Measurements from ENCODE around the gene CALN1. TPM values are rescaled to one million over a fixed set of nuclear protein-coding genes. Genes with fewer than 3 reads are reported as not detected.

Gene CALN1
- total RNA-seq, 5 donors from 2014 or later (not counting 1 experiment from before 2014, with no cell fraction given): 0.03 to 0.26 (median 0.05) TPM

DNA sequence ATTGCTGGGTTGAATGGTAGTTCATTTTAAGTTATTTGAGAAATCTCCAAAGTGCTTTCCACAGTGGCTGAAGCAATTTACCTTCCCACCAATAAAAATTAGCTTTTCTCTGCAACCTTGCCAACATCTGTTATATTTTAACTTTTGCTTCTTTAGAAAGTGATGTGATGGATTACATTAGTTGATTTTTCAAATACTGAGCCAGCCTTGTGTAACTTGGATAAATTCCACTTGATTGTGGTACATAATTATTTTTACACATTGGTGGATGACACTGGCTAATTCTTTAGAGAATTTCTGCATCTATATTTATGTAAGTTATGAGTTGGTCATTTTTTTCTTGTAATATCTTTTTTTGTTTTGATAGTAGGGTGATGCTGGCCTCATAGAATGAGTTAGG, 646.1 kb downstream of the CALN1 start:
- H3K4me3 Mint-ChIP-seq: no peak overlapping the region
- Histone ChIP-seq H3K9me3 (no peaks in the 10 kb centered on the region), H3K36me3 (ENCODE audit: control insufficient read depth in 2 of 2, extremely low read depth in 1 of 2, insufficient read depth in 1 of 2, low read length in 1 of 2) (no peaks in the 10 kb centered on the region), H3K27me3 (replicated peaks in 1 of 2; ENCODE audit: control insufficient read depth in 2 of 2, extremely low read depth in 1 of 2, insufficient read depth in 2 of 2, low read length in 1 of 2) (no peaks in the 10 kb centered on the region), H3K4me3 (ENCODE audit: control insufficient read depth in 1 of 2, extremely low read depth in 1 of 2, low read length in 1 of 2) (no peak overlapping the region), H3K4me1 (ENCODE audit: control insufficient read depth in 1 of 2, extremely low read depth in 1 of 2, insufficient read depth in 2 of 2, low read length in 2 of 2) (no peaks in the 10 kb centered on the region), H3K27ac (ENCODE audit: low read length) (no peak overlapping the region)
- H3K36me3 Mint-ChIP-seq: no peaks in the 10 kb centered on the region
- ChIA-PET POLR2A (no interaction called here), CTCF (no interaction called here)
- DNase-seq (no peak), ATAC-seq (replicated peaks in 1 of 4) (no peak)
- H3K27ac Mint-ChIP-seq: no peak overlapping the region
- H3K9me3 Mint-ChIP-seq: peaks cover 11 to 24% (median 16%) of the 10 kb centered on the region in 3 donors
- H3K27me3 Mint-ChIP-seq: no peaks in the 10 kb centered on the region
- no peaks in the 10 kb centered on the region for H3K4me1 Mint-ChIP-seq

DNA sequence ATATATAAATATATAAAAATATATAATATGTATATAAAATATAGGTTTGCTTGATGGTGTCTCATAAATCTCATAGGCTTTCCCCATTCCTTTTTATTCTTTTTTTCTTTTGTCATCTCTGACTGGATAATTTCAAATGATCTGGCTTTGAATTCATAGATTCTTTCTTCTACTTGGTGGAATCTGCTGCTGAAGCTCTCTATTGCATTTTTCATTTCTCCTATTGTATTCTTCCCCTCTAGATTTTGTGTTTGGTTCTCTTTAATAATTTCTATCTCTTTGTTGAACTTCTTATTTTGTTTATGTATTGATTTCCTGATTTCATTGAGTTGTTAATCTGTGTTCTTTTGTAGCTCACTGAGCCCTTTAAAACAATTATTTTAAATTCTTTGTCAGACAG, 650.8 kb downstream of the CALN1 start:
- Histone ChIP-seq H3K4me1 (ENCODE audit: control insufficient read depth in 1 of 2, extremely low read depth in 1 of 2, insufficient read depth in 2 of 2, low read length in 2 of 2) (no peaks in the 10 kb centered on the region), H3K36me3 (ENCODE audit: control insufficient read depth in 2 of 2, extremely low read depth in 1 of 2, insufficient read depth in 1 of 2, low read length in 1 of 2) (no peaks in the 10 kb centered on the region), H3K9me3 (no peaks in the 10 kb centered on the region), H3K27ac (ENCODE audit: low read length) (no peak overlapping the region), H3K4me3 (ENCODE audit: control insufficient read depth in 1 of 2, extremely low read depth in 1 of 2, low read length in 1 of 2) (no peak overlapping the region), H3K27me3 (replicated peaks in 1 of 2; ENCODE audit: control insufficient read depth in 2 of 2, extremely low read depth in 1 of 2, insufficient read depth in 2 of 2, low read length in 1 of 2) (no peaks in the 10 kb centered on the region)
- Mint-ChIP-seq H3K9me3 (peaks cover 16 to 37% (median 25%) of the 10 kb centered on the region in 3 donors), H3K27me3 (no peaks in the 10 kb centered on the region), H3K4me3 (no peak overlapping the region), H3K27ac (no peak overlapping the region), H3K4me1 (no peaks in the 10 kb centered on the region), H3K36me3 (no peaks in the 10 kb centered on the region)
- ChIA-PET POLR2A (no interaction called here), CTCF (no interaction called here)
- ATAC-seq (replicated peaks in 1 of 4) (no peak), DNase-seq (no peak)

DNA sequence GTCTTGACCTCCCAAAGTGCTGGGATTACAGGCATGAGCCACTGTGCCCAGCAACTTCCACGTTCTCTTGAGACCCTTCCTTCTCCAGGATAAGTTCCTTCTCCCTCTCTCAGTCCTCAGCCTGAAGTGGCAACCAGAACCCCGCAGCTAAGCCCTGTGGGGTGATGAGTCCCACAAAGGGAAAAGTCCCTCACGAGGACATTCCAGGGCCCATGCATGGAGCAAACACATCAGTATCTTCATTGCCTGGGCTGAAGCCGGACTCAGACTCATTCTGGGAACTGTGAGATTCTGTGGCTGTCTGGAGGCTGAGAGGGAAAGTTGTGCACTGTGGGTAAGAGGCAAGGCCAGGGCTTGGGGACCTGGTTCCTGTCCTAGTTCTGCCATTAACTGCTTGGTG, 657.3 kb downstream of the CALN1 start:
- Histone ChIP-seq H3K4me1 (ENCODE audit: control insufficient read depth in 1 of 2, extremely low read depth in 1 of 2, insufficient read depth in 2 of 2, low read length in 2 of 2) (peaks cover 0 to 4% of the 10 kb centered on the region in 2 experiments), H3K27me3 (replicated peaks in 1 of 2; ENCODE audit: control insufficient read depth in 2 of 2, extremely low read depth in 1 of 2, insufficient read depth in 2 of 2, low read length in 1 of 2) (peaks cover 0 to 22% of the 10 kb centered on the region in 2 experiments), H3K27ac (ENCODE audit: low read length) (no peak overlapping the region), H3K9me3 (no peaks in the 10 kb centered on the region), H3K4me3 (ENCODE audit: control insufficient read depth in 1 of 2, extremely low read depth in 1 of 2, low read length in 1 of 2) (no peak overlapping the region), H3K36me3 (ENCODE audit: control insufficient read depth in 2 of 2, extremely low read depth in 1 of 2, insufficient read depth in 1 of 2, low read length in 1 of 2) (no peaks in the 10 kb centered on the region)
- ChIA-PET CTCF (no interaction called here), POLR2A (no interaction called here)
- H3K9me3 Mint-ChIP-seq: peaks cover 11 to 19% (median 12%) of the 10 kb centered on the region in 3 donors
- H3K4me1 Mint-ChIP-seq: peaks cover 0 to 1% (median 0%) of the 10 kb centered on the region in 3 donors
- H3K36me3 Mint-ChIP-seq: no peaks in the 10 kb centered on the region
- DNase-seq (no peak), ATAC-seq (replicated peaks in 1 of 4) (no peak)
- peaks cover 16% of the 10 kb centered on the region in 2 donors for H3K27me3 Mint-ChIP-seq
- 92% methylated on average over 2 of the region's 4 CpGs for WGBS (ENCODE audit: insufficient coverage)
- H3K4me3 Mint-ChIP-seq: no peak overlapping the region
- no peak overlapping the region for H3K27ac Mint-ChIP-seq

DNA sequence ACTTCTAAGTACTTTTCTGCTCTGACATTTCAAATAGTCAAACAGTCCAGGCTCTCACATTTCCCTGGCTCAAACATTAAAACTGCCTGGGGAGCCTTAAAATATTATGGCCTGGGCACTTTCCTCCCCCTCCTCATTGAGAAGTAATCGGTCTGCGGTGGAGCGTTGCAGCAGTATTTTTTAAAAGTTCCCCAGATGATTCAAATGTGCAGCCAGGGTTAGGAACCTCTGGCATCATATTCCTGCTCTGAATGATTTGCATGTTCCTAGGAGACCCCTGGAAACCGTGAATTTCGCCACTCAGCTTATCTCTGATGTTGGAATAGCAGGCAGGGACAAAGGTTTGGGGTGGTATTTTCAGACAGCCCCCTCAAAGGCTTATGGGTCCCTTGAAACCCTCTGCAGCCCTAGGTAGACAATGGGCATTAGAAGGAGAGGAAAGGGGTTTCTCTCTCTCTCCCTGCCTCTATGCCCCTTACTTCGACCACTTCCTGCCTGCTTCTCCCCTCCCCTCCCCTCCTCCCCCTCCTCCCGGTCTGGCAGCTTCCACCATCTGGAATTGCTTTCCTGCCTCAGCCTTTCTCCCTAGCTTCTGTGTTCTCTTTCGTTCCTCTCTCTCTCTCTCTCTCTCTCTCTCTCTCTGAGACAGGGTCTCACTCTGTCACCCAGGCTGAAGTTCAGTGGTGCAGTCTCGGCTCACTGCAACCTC, 658.0 kb downstream of the CALN1 start:
- ATAC-seq (replicated peaks in 1 of 4) (no peak), DNase-seq (no peak)
- Histone ChIP-seq H3K4me3 (ENCODE audit: control insufficient read depth in 1 of 2, extremely low read depth in 1 of 2, low read length in 1 of 2) (no peak overlapping the region), H3K27me3 (replicated peaks in 1 of 2; ENCODE audit: control insufficient read depth in 2 of 2, extremely low read depth in 1 of 2, insufficient read depth in 2 of 2, low read length in 1 of 2) (peaks cover 0 to 22% of the 10 kb centered on the region in 2 experiments), H3K9me3 (no peaks in the 10 kb centered on the region), H3K36me3 (ENCODE audit: control insufficient read depth in 2 of 2, extremely low read depth in 1 of 2, insufficient read depth in 1 of 2, low read length in 1 of 2) (no peaks in the 10 kb centered on the region), H3K4me1 (ENCODE audit: control insufficient read depth in 1 of 2, extremely low read depth in 1 of 2, insufficient read depth in 2 of 2, low read length in 2 of 2) (peaks cover 0 to 4% of the 10 kb centered on the region in 2 experiments), H3K27ac (ENCODE audit: low read length) (no peak overlapping the region)
- Mint-ChIP-seq H3K9me3 (peaks cover 12 to 19% (median 15%) of the 10 kb centered on the region in 3 donors), H3K4me1 (peaks cover 0 to 1% (median 0%) of the 10 kb centered on the region in 3 donors), H3K27ac (no peak overlapping the region), H3K36me3 (no peaks in the 10 kb centered on the region), H3K27me3 (peaks cover 16 to 19% of the 10 kb centered on the region in 2 donors), H3K4me3 (no peak overlapping the region)
- ChIA-PET CTCF (interaction anchor here in 1 of 2 donors (0.7 kb wide), 1 partner anchor 24 kb away, joined by 11 read pairs; no protein-coding TSS in a partner anchor), POLR2A (no interaction called here)
- WGBS (ENCODE audit: insufficient coverage): 78% methylated on average over 6 of the region's 9 CpGs

DNA sequence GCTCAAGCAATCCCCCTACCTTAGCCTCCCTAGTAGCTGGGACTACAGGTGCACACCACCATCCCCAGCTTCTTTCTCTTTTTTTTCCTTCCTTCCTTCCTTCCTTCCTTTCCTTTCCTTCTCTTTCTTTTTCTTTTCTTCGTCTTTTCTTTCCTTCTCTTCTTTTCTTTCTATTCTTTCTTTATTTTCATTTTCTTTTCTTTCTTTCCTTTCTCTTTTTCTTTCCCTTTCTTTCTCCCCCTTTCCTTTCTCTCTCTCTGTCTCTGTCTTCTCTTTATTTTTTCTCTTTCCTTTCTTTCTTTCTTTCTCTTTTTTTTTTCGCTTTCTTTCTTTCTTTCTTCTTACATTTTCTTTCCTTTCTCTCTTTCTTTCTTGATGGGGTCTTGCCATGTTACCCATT, 658.9 kb downstream of the CALN1 start:
- H3K9me3 ChIP-seq: no peaks in the 10 kb centered on the region
- H3K4me1 Mint-ChIP-seq: peaks cover 0 to 1% (median 0%) of the 10 kb centered on the region in 3 donors
- H3K27me3 Mint-ChIP-seq: peaks cover 16 to 22% of the 10 kb centered on the region in 2 donors
- no peaks in the 10 kb centered on the region for H3K36me3 Mint-ChIP-seq
- H3K27me3 ChIP-seq (replicated peaks in 1 of 2; ENCODE audit: control insufficient read depth in 2 of 2, extremely low read depth in 1 of 2, insufficient read depth in 2 of 2, low read length in 1 of 2): peaks cover 0 to 22% of the 10 kb centered on the region in 2 experiments
- H3K27ac ChIP-seq (ENCODE audit: low read length): no peak overlapping the region
- no peak for DNase-seq
- H3K4me3 ChIP-seq (ENCODE audit: control insufficient read depth in 1 of 2, extremely low read depth in 1 of 2, low read length in 1 of 2): no peak overlapping the region
- 100% methylated on average over 2 of the region's 2 CpGs for WGBS (ENCODE audit: insufficient coverage)
- CTCF ChIA-PET: interaction anchor here in 1 of 2 donors (0.7 kb wide), 1 partner anchor 23 kb away, joined by 11 read pairs; no protein-coding TSS in a partner anchor
- peaks cover 0 to 4% of the 10 kb centered on the region in 2 experiments for H3K4me1 ChIP-seq (ENCODE audit: control insufficient read depth in 1 of 2, extremely low read depth in 1 of 2, insufficient read depth in 2 of 2, low read length in 2 of 2)
- no peak overlapping the region for H3K4me3 Mint-ChIP-seq
- no peak overlapping the region for H3K27ac Mint-ChIP-seq
- H3K9me3 Mint-ChIP-seq: peaks cover 11 to 24% (median 17%) of the 10 kb centered on the region in 3 donors
- ATAC-seq (replicated peaks in 1 of 4): no peak
- no peaks in the 10 kb centered on the region for H3K36me3 ChIP-seq (ENCODE audit: control insufficient read depth in 2 of 2, extremely low read depth in 1 of 2, insufficient read depth in 1 of 2, low read length in 1 of 2)
- POLR2A ChIA-PET: no interaction called here

- DNase-seq: peak in 7 of 35 experiments; percentile 1 to 23 (median 8)
- 20% methylated on average over 34 of the region's 43 CpGs for WGBS (ENCODE audit: insufficient coverage)
- ChIA-PET CTCF (interaction anchor here in 1 of 2 donors (0.5 kb wide), 1 partner anchor 9 kb away, joined by 4 read pairs; no protein-coding TSS in a partner anchor), POLR2A (no interaction called here)
- Mint-ChIP-seq H3K9me3 (peaks cover 10 to 24% (median 17%) of the 10 kb centered on the region in 3 donors), H3K4me3 (no peak overlapping the region), H3K4me1 (peaks cover 0 to 1% (median 0%) of the 10 kb centered on the region in 3 donors), H3K27ac (no peak overlapping the region), H3K27me3 (peaks cover 16 to 25% of the 10 kb centered on the region in 2 donors), H3K36me3 (no peaks in the 10 kb centered on the region)
- Histone ChIP-seq H3K27ac (ENCODE audit: low read length) (no peak overlapping the region), H3K4me1 (ENCODE audit: control insufficient read depth in 1 of 2, extremely low read depth in 1 of 2, insufficient read depth in 2 of 2, low read length in 2 of 2) (peaks cover 0 to 4% of the 10 kb centered on the region in 2 experiments), H3K4me3 (ENCODE audit: control insufficient read depth in 1 of 2, extremely low read depth in 1 of 2, low read length in 1 of 2) (no peak overlapping the region), H3K9me3 (no peaks in the 10 kb centered on the region), H3K36me3 (ENCODE audit: control insufficient read depth in 2 of 2, extremely low read depth in 1 of 2, insufficient read depth in 1 of 2, low read length in 1 of 2) (no peaks in the 10 kb centered on the region), H3K27me3 (replicated peaks in 1 of 2; ENCODE audit: control insufficient read depth in 2 of 2, extremely low read depth in 1 of 2, insufficient read depth in 2 of 2, low read length in 1 of 2) (peaks cover 0 to 22% of the 10 kb centered on the region in 2 experiments)
- peak in 1 of 4 experiments; percentile 23 for ATAC-seq (replicated peaks in 1 of 4)
Measured at GRCh38 chr7:71752171-71752935, 659.8 kb downstream of the CALN1 start.
